Gastrocnemius medialis (tissue), 4 donors: ENCODE measurements around the gene EDC4. TPM values are rescaled to one million over a fixed set of nuclear protein-coding genes. Genes with fewer than 3 reads are reported as not detected.
"Not testable (repeated sequence)": the region's sequence is repeated elsewhere in the genome, so short reads cannot be mapped to it uniquely, and the experiment has no call there.

Experiments
- ATAC-seq, 2 donors: fragments of 150-250 bp; one replicate each; pipeline ENCODE4 v1.9.1; 2016
- DNase-seq, 2 donors: peaks; one replicate each; pipeline ENCODE4 v3.0.0-alpha.2; 2019
- H3K27ac ChIP-seq, 4 donors: fragments of 200-600 bp; sonication (generic); 1 replicate in 1 of 4; 2 replicates in 3 of 4; pipeline ENCODE4 v1.5.1; 2016 to 2018; ENCODE audit warnings: mild to moderate bottlenecking in 2 of 4, moderate library complexity in 1 of 4
- H3K27me3 ChIP-seq, 3 donors: fragments of 200-600 bp; sonication (generic) in 2 of 3; 1 replicate in 1 of 3; 2 replicates in 2 of 3; pipeline versions ENCODE4 v1.5.1 to v1.6.0; 2016 to 2019; ENCODE audit warnings: mild to moderate bottlenecking in 1 of 3, moderate library complexity in 1 of 3
- H3K36me3 ChIP-seq, 2 donors: fragments of 200-600 bp; sonication (generic) in 1 of 2; one replicate each; pipeline ENCODE4 v1.5.1; 2017 to 2018
- H3K4me1 ChIP-seq, 2 donors: fragments of 200-600 bp; sonication (generic) in 1 of 2; one replicate each; pipeline ENCODE4 v1.5.1; 2016 to 2017; ENCODE audit warnings: mild to moderate bottlenecking in 2 of 2
- H3K4me3 ChIP-seq, 4 donors: fragments of 200-600 bp; sonication (generic) in 3 of 4; 1 replicate in 1 of 4; 2 replicates in 3 of 4; pipeline ENCODE4 v1.5.1; 2016 to 2019; ENCODE audit warnings: mild to moderate bottlenecking in 2 of 4
- H3K9me3 ChIP-seq, 3 donors: fragments of 200-600 bp; sonication (generic) in 2 of 3; 1 replicate in 1 of 3; 2 replicates in 2 of 3; pipeline ENCODE4 v1.5.1; 2016 to 2019
- CTCF ChIP-seq, 5 experiments: fragments of 450-650 bp in 3 of 5; fragments of 200-600 bp in 2 of 5; sonication (generic) in 2 of 5; IDR thresholded peaks in 4 of 5; conservative IDR thresholded peaks in 1 of 5; 1 replicate in 4 of 5; 2 replicates in 1 of 5; pipeline ENCODE4 v1.5.1; 2016 to 2019; ENCODE audit warnings: antibody characterized with exemption in 5 of 5, mild to moderate bottlenecking in 3 of 5, moderate library complexity in 3 of 5
- POLR2A ChIP-seq, 2 donors: fragments of 450-650 bp; IDR thresholded peaks; one replicate each; pipeline ENCODE4 v1.6.1; 2017; ENCODE audit warnings: antibody characterized with exemption in 2 of 2, mild to moderate bottlenecking in 2 of 2, moderate library complexity in 2 of 2
- in situ Hi-C, 4 donors: fragments of 200-750 bp; cut with MboI; loops; one replicate each; pipeline versions ENCODE4 v1.15.0 to v1.8.0; 2017; ENCODE audit warnings: low sequenced_read_pairs in 4 of 4
- intact Hi-C: fragments of 100-400 bp; cut with DNase I; formaldehyde crosslinking; loops from one replicate; pipeline ENCODE4 v1.15.1; 2023; ENCODE audit warnings: low total_unique reads
- total RNA-seq, 4 donors: library from RNA; depleted of rRNA; stranded (reverse); fragments of >200 nt; gene quantifications; one replicate each; pipeline versions ENCODE4 v1.1.0 to v1.2.3, GENCODE V29; 2016

Gene EDC4
- total RNA-seq, 4 donors from 2014 or later = 27.5 to 58.9 (median 48.5) TPM

- H3K4me3 ChIP-seq = no peak overlapping the region
- peaks cover 82 to 86% of the 10 kb centered on the region in 2 donors for H3K4me1 ChIP-seq
- DNase-seq (peak; percentile 70), ATAC-seq (peak; percentile 13 to 18)
- peaks cover 0 to 8% of the 10 kb centered on the region in 2 donors for H3K36me3 ChIP-seq
- no peaks in the 10 kb centered on the region for H3K27me3 ChIP-seq
- intact Hi-C loops = no loop called here
- in situ Hi-C loops = no loop called here
- peak in 1 of 2 donors; percentile 36 for TF ChIP-seq POLR2A (IDR thresholded peaks at IDR 0.05)
- TF ChIP-seq CTCF (IDR thresholded peaks at IDR 0.05 in 4 of 5, conservative IDR thresholded peaks at IDR 0.05 in 1 of 5) = no peak
- no peaks in the 10 kb centered on the region for H3K9me3 ChIP-seq
- peak overlapping the region; percentile 93 to 99 (median 97) for H3K27ac ChIP-seq
These were observed 12.1 kb upstream of the EDC4 start for GRCh38 chr16:67860589-67861398.

GRCh38 chr16:67861877-67862276 lies 11.0 kb upstream of the EDC4 start:
- DNase-seq (no peak), ATAC-seq (no peak)
- Histone ChIP-seq H3K27me3 (no peaks in the 10 kb centered on the region), H3K9me3 (no peaks in the 10 kb centered on the region), H3K27ac (peak overlapping the region; percentile 93 to 99 (median 97)), H3K4me1 (peaks cover 71 to 75% of the 10 kb centered on the region in 2 donors), H3K36me3 (peaks cover 0 to 18% of the 10 kb centered on the region in 2 donors), H3K4me3 (no peak overlapping the region)
- in situ Hi-C loops (no loop called here), intact Hi-C loops (no loop called here)
- no peak for TF ChIP-seq POLR2A (IDR thresholded peaks at IDR 0.05)
- TF ChIP-seq CTCF (IDR thresholded peaks at IDR 0.05 in 4 of 5, conservative IDR thresholded peaks at IDR 0.05 in 1 of 5) = no peak

GRCh38 chr16:67862623-67863583 lies 9.9 kb upstream of the EDC4 start:
- no peaks in the 10 kb centered on the region for H3K27me3 ChIP-seq
- peaks cover 62 to 67% of the 10 kb centered on the region in 2 donors for H3K4me1 ChIP-seq
- peaks cover 0 to 29% of the 10 kb centered on the region in 2 donors for H3K36me3 ChIP-seq
- H3K4me3 ChIP-seq = peak overlapping the region in 1 of 4 donors; percentile 39
- peak; percentile 90 to 91 for ATAC-seq
- peak; percentile 91 to 95 for DNase-seq
- in situ Hi-C loops = no loop called here
- H3K27ac ChIP-seq = peak overlapping the region; percentile 93 to 99 (median 97)
- TF ChIP-seq POLR2A (IDR thresholded peaks at IDR 0.05) (peak; percentile 79 to 82), CTCF (IDR thresholded peaks at IDR 0.05 in 4 of 5, conservative IDR thresholded peaks at IDR 0.05 in 1 of 5) (no peak)
- intact Hi-C loops = loop anchor here (1.0 kb wide), 1 partner anchor 21 kb away; the partner anchor contains the start of gene THAP11
- no peaks in the 10 kb centered on the region for H3K9me3 ChIP-seq

GRCh38 chr16:67864044-67864443 lies 8.8 kb upstream of the EDC4 start:
- ATAC-seq, in situ Hi-C loops, intact Hi-C loops, H3K9me3 ChIP-seq, H3K27me3 ChIP-seq: not testable (repeated sequence)
- peaks cover 51 to 56% of the 10 kb centered on the region in 2 donors for H3K4me1 ChIP-seq
- DNase-seq = peak in 1 of 2 donors; percentile 46
- peak overlapping the region; percentile 93 to 99 (median 97) for H3K27ac ChIP-seq
- H3K36me3 ChIP-seq = peaks cover 0 to 40% of the 10 kb centered on the region in 2 donors
- peak overlapping the region in 1 of 4 donors; percentile 39 for H3K4me3 ChIP-seq
